GM19395 (cell line): ENCODE data around the gene TP53RK.

Experiments
- ATAC-seq: cut with Tn5 transposase; IDR thresholded peaks from one replicate; pipeline ENCODE4 v1.9.1; 2021; ENCODE audit warnings: mild to moderate bottlenecking, moderate library complexity; ENCODE audit not compliant: unreplicated experiment

TP53RK gene

GRCh38 chr20:46666306-46666705 lies 22.9 kb downstream of the TP53RK start:
- ATAC-seq = no peak

- no peak for ATAC-seq
These were observed 23.6 kb downstream of the TP53RK start for GRCh38 chr20:46665602-46666001.

- ATAC-seq = no peak
These were observed 25.7 kb downstream of the TP53RK start for GRCh38 chr20:46663531-46663930.

GRCh38 chr20:46661659-46662058 lies 27.6 kb downstream of the TP53RK start:
- no peak for ATAC-seq

DNA sequence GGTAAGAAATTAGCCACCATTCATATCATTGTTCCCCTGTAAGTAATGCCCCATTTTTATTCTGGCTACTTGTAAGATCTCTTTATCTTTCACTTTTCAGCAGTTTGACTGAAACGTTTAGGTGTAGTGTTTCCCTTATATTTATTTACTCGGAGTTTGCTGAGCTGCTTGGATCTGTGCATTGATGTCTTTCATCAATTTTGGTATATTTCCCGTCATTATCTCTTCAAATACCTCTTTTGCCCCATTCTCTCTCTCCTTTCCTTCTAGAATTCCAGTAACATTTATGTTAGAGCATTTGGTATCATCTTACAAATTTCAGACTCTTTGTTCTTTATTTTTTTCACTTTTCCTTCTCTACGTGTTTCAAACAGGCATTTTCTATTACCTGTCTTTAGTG lies 28.8 kb downstream of the TP53RK start:
- no peak for ATAC-seq

- ATAC-seq = no peak
These were observed 31.6 kb downstream of the TP53RK start for GRCh38 chr20:46657618-46658017.

DNA sequence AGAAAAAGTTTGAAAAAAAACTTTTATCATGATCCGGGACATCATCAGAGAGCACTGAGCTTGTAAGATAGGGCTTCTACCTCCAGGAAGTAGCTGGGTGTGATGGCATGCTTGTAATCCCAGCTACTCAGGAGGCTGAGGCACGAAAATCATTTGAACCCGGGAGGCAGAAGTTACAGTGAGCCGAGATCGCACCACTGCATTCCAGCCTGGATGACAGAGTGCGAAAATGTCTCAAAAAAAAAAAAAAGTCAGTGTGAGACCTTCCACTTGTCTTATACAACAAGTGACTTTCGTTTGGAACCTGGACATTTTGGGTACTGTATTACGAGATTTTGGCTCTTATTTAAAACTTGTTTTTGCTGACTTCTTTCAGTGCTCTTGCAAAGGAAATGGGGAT lies 32.1 kb downstream of the TP53RK start:
- no peak for ATAC-seq

GRCh38 chr20:46652699-46653098 lies 36.5 kb downstream of the TP53RK start:
- no peak for ATAC-seq

DNA sequence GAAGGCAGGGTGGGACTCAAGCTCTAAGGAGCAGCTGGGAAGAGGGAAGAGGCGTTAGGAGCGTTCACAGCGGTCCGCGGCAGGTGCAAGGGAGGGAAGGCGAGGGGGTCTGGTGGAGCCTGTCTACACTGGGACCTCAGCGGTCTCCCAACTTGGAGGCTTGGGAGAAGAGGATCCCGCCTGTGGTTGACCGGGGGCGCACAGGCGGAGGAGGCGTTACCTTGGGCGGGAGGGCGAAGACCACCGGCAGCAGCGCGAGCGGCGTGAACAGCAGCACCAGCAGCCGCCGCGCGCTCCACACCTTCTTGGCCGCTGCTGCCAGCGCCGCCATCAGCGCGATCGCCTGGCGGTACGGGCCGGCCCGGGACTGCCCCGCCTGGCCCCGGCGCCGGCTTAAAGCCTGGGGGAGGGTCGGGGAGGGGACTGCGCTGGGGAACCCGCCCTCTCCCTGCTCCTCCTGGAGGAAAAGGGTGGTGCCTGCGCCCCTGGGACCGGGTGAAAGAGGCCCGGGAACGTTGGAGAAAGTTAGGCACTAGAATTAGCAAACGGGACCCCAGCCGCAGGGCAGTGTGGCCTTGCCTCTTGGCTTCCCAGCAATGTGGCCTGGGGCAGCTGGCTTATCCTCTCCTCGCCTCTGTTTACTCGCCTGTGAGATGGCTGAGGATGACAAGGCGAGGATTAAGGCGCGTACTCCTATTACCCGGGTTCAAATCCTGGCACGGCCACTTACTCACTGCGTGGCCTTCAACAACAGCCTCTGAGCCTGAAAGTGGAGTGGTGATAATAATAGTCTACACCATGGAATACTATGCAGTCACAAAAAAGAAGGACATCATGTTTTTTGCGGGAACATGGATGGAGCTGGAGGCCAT lies 37.9 kb downstream of the TP53RK start, which contains the start of gene SLC13A3:
Gene SLC13A3, minus strand, starts transcription at position 369 of the 872 bp plus-strand sequence. Its CDS starts 38 bp downstream, at position 331.
- no peak for ATAC-seq

DNA sequence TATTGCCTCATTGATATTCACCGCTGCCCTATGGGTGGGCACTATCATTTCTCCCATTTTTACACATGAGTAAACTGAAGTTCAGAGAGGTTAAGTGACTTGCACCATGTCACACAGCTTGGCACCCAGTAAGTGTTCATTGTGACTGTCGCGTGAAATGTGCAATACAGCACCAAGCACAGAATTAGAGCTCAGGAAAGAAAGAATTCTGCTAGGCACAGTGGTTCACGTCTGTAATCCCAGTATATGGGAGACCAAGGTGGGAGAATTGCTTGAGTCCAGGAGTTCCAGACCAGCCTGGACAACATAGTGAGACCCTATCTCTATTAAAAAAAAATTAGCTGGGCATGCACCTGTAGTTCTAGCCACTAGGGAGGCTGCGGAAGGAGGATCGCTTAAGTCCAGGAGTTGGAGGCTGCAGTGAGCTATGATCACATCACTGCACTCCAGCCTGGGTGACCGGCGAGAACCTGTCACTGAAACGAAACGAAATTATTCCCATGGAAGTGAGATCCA lies 38.6 kb downstream of the TP53RK start:
- no peak for ATAC-seq

DNA sequence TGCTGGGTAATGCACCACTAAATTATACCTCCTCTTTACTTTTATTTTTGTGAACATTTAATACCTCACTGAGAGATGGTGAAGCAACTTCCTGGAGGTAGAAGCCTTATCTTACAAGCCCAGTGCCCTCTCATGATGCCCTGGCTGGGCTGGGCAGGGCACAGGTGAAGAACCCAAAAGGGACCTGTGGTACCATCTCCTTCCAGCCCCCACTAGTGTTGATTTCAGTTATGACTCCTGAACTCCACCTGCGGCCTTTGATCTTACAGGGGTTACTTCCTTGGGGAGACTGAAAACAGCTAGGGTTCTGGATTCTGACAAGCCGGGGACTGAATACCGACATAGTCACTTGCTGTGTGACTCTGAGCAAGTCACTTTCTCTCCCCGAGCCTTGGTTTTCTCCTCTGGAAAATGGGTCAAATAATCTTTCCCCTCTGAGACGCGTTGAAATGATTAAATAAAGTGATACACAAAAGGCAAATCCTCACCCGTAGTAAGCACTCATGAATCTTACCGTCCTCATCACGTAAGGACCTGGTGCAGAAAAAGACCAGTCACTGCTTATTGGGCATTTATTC lies 39.2 kb downstream of the TP53RK start:
- no peak for ATAC-seq

DNA sequence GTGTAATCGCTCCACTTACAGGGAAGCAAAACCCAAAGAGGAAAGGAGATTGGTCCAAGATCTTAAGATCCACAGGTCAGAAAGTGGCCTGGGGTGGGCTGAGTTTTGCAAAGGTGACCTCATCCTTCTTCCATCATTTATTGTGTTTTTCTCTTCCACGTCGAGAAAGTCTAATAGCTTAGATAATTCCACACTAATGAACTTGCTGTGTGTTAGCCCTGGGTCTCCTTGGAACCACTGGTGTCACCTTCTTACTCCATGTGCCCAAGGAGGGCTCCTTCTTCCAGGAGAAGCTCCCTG lies 39.6 kb downstream of the TP53RK start:
- ATAC-seq = no peak

GRCh38 chr20:46648903-46649649 lies 40.2 kb downstream of the TP53RK start:
- no peak for ATAC-seq

GRCh38 chr20:46647469-46647868 lies 41.8 kb downstream of the TP53RK start:
- no peak for ATAC-seq

- ATAC-seq = no peak
These were observed 42.4 kb downstream of the TP53RK start for GRCh38 chr20:46646659-46647380.

GRCh38 chr20:46646122-46646521 lies 43.1 kb downstream of the TP53RK start:
- ATAC-seq = no peak

DNA sequence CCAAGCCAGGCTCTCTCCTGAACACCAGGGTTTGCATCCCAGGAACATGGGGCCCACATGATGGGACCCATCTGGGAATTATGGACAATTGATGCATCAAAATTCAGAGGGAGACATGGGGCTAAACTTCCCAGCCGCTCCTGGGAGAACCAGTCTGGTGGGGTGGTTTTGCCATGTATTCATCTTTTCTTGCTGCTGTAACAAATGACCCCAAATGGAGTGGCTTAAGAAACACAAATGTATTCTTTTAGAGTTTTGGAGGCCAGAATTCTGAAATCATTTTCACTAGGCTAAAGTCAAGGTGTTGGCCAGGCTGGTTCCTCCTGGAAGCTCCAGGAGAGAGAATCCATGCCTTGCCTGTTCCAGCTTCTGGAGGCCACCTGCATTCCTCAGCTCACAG lies 44.5 kb downstream of the TP53RK start:
- no peak for ATAC-seq

- no peak for ATAC-seq
These were observed 45.1 kb downstream of the TP53RK start for GRCh38 chr20:46644160-46644559.

DNA sequence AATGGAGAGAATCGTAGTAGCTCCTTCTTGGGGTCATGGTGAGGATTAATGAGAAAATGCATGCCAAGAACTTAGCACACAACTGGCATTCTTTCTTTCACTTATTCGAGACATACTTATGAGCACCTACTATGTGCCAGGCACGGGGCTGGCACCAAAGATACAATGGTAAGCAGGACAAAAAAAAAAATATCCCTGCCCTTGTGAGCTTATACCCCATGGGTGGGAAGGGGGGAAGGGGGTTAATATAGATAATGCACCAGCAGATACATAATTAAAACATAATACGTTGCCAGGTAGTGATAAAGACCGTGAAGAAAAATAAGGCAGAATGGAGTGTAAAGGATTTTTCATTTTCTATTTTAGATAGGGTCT lies 46.3 kb downstream of the TP53RK start:
- ATAC-seq = no peak

DNA sequence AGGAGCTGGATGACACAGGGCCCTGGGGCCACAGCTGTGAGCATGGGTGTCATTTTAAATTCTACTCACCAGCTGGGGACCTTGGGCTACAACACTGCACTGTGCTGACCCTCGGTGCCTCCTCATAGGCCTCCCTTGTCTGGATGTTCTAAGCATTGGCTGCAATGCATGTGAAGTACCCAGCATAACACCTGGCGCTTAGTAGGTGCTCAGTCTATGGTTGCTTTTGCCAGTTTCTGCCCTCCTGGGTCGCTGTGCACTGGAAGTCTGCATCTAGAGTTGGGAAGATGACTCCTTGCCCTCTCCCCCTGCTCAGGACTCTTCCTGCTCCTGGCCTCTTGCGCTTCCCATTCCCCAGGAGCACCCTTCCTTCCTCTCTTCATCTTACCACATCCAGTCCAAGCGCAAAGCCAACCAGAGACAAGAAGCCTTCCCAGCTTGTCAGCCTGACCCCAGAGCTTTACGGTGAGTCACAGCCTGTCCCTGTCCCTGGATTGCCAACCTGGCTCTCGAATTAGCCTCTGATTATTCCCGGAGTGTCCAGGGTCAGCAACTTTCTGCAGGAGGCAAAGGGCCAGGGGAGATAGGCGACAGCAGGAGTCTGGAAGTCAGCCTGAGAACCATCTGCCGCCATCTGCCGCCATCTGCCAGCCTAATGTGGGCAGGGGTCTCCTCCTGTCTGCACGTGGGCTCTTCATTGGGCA lies 46.8 kb downstream of the TP53RK start:
- ATAC-seq = no peak
